Middle frontal gyrus (tissue), 1 donor: ENCODE results near the gene HYI.
"Not testable (repeated sequence)": the region's sequence is repeated elsewhere in the genome, so short reads cannot be mapped to it uniquely, and the experiment has no call there.

Experiments
- DNase-seq: peaks from one replicate; pipeline ENCODE4 v3.0.0-alpha.2; 2015; ENCODE audit warnings: low spot score; ENCODE audit errors: extremely low spot score

HYI gene

GRCh38 chr1:43430831-43431230, 22.9 kb downstream of the HYI start:
- no peak for DNase-seq

GRCh38 chr1:43427941-43428340, 25.8 kb downstream of the HYI start:
- DNase-seq, result no peak

- DNase-seq, result no peak
Measured at GRCh38 chr1:43427524-43427923, 26.2 kb downstream of the HYI start.

- DNase-seq, result no peak
Measured at GRCh38 chr1:43426221-43426620, 27.5 kb downstream of the HYI start.

GRCh38 chr1:43425045-43425444, 28.7 kb downstream of the HYI start:
- no peak for DNase-seq

GRCh38 chr1:43423672-43424550, 29.8 kb downstream of the HYI start:
- no peak for DNase-seq

- DNase-seq, result no peak
Measured at GRCh38 chr1:43422995-43423671, 30.6 kb downstream of the HYI start.

- no peak for DNase-seq
Measured at GRCh38 chr1:43421976-43422750, 31.6 kb downstream of the HYI start.

- no peak for DNase-seq
Measured at GRCh38 chr1:43421396-43421795, 32.3 kb downstream of the HYI start.

- no peak for DNase-seq
Measured at GRCh38 chr1:43420874-43421273, 32.9 kb downstream of the HYI start.

- DNase-seq, result no peak
Measured at GRCh38 chr1:43419627-43420425, 33.9 kb downstream of the HYI start.

- DNase-seq, result no peak
Measured at GRCh38 chr1:43418858-43419257, 34.9 kb downstream of the HYI start.

- DNase-seq, result no peak
Measured at GRCh38 chr1:43415901-43416300, 37.8 kb downstream of the HYI start.

- DNase-seq, result no peak
Measured at GRCh38 chr1:43414634-43415223, 39.0 kb downstream of the HYI start.

- not testable (repeated sequence) for DNase-seq
Measured at GRCh38 chr1:43413426-43413825, 40.3 kb downstream of the HYI start.

- DNase-seq, result no peak
Measured at GRCh38 chr1:43410571-43410970, 43.2 kb downstream of the HYI start.

GRCh38 chr1:43405876-43406234, 47.9 kb downstream of the HYI start:
- DNase-seq, result no peak

GRCh38 chr1:43405219-43405875, 48.4 kb downstream of the HYI start:
- no peak for DNase-seq

- DNase-seq, result no peak
Measured at GRCh38 chr1:43404353-43404752, 49.4 kb downstream of the HYI start.
